ENCODE data around the gene UBXN4. TPM values are rescaled to one million over a fixed set of nuclear protein-coding genes. Genes with fewer than 3 reads are reported as not detected.

The UBXN4 gene
- total RNA-seq, 4 donors from 2014 or later: 60.2 to 102 (median 78.3) TPM

GRCh38 chr2:135736546-135736945, 5.1 kb upstream of the UBXN4 start:
- TF ChIP-seq POLR2A (IDR thresholded peaks at IDR 0.05): no peak
- no peak for TF ChIP-seq CTCF (IDR thresholded peaks at IDR 0.05)
- Histone ChIP-seq H3K4me3 (no peak overlapping the region), H3K9me3 (no peaks in the 10 kb centered on the region), H3K27ac (no peak overlapping the region), H3K27me3 (no peaks in the 10 kb centered on the region), H3K36me3 (no peaks in the 10 kb centered on the region), H3K4me1 (no peaks in the 10 kb centered on the region)
- no peak for DNase-seq

- DNase-seq: no peak
- H3K4me1 ChIP-seq: peaks cover 0 to 12% (median 6%) of the 10 kb centered on the region in 4 donors
- H3K36me3 ChIP-seq: no peaks in the 10 kb centered on the region
- no peaks in the 10 kb centered on the region for H3K27me3 ChIP-seq
- H3K4me3 ChIP-seq: no peak overlapping the region
- no peak for TF ChIP-seq POLR2A (IDR thresholded peaks at IDR 0.05)
- TF ChIP-seq CTCF (IDR thresholded peaks at IDR 0.05): no peak
- H3K9me3 ChIP-seq: no peaks in the 10 kb centered on the region
- no peak overlapping the region for H3K27ac ChIP-seq
These were observed 1.4 kb upstream of the UBXN4 start for GRCh38 chr2:135740206-135740605.

GRCh38 chr2:135741043-135741394, 636 bp upstream of the UBXN4 start:
- Histone ChIP-seq H3K36me3 (no peaks in the 10 kb centered on the region), H3K4me1 (peaks cover 0 to 12% (median 6%) of the 10 kb centered on the region in 4 donors), H3K27me3 (no peaks in the 10 kb centered on the region), H3K9me3 (no peaks in the 10 kb centered on the region), H3K27ac (peak overlapping the region in 3 of 4 donors; percentile 17 to 100 (median 98)), H3K4me3 (no peak overlapping the region)
- no peak for TF ChIP-seq CTCF (IDR thresholded peaks at IDR 0.05)
- no peak for TF ChIP-seq POLR2A (IDR thresholded peaks at IDR 0.05)
- DNase-seq: no peak

GRCh38 chr2:135742325-135742757, 686 bp downstream of the UBXN4 start:
- Histone ChIP-seq H3K27ac (peak overlapping the region; percentile 97 to 100 (median 98)), H3K27me3 (no peaks in the 10 kb centered on the region), H3K4me1 (peaks cover 0 to 12% (median 6%) of the 10 kb centered on the region in 4 donors), H3K4me3 (peak overlapping the region; percentile 75 to 93 (median 82)), H3K9me3 (no peaks in the 10 kb centered on the region), H3K36me3 (no peaks in the 10 kb centered on the region)
- DNase-seq: peak; percentile 36 to 74 (median 63)
- TF ChIP-seq POLR2A (IDR thresholded peaks at IDR 0.05): peak; percentile 32 to 69
- no peak for TF ChIP-seq CTCF (IDR thresholded peaks at IDR 0.05)

- Histone ChIP-seq H3K4me3 (peak overlapping the region in 2 of 4 donors; percentile 14 to 93), H3K27ac (no peak overlapping the region), H3K36me3 (peaks cover 0 to 15% (median 0%) of the 10 kb centered on the region in 3 donors), H3K4me1 (peaks cover 0 to 12% (median 6%) of the 10 kb centered on the region in 4 donors), H3K27me3 (no peaks in the 10 kb centered on the region), H3K9me3 (no peaks in the 10 kb centered on the region)
- DNase-seq: no peak
- TF ChIP-seq CTCF (IDR thresholded peaks at IDR 0.05): no peak
- TF ChIP-seq POLR2A (IDR thresholded peaks at IDR 0.05): no peak
These were observed 2.2 kb downstream of the UBXN4 start for GRCh38 chr2:135743860-135744259.

All from Peyer's patch (tissue), 4 donors.